OCI-LY7 (cell line): ENCODE measurements around the gene NME9. TPM values are rescaled to one million over a fixed set of nuclear protein-coding genes. Genes with fewer than 3 reads are reported as not detected.
"Not testable (repeated sequence)": the region's sequence is repeated elsewhere in the genome, so short reads cannot be mapped to it uniquely, and the experiment has no call there.

ENCODE experiments used
- BruUV-seq: library from RNA; stranded (reverse); fragments of 400-500 nt; replicated peaks from 2 replicates; lab custom pipeline; 2021; lab: Mats Ljungman, UMichigan
- CTCF ChIA-PET: fragments of 300-600 bp; sonication (Branson Sonifier 250); formaldehyde crosslinking; loops from one replicate; lab custom pipeline; 2022; ENCODE audit warnings: antibody characterized with exemption; ENCODE audit not compliant: unreplicated experiment; lab: Charles Lee
- POLR2A ChIA-PET: fragments of 300-600 bp; sonication (Branson Sonifier 250); formaldehyde crosslinking; loops from one replicate; lab custom pipeline; 2022; ENCODE audit warnings: antibody characterized with exemption; lab: Charles Lee
- DNase-seq: peaks from one replicate; pipeline ENCODE4 v3.0.0-alpha.2; 2015; ENCODE audit warnings: low spot score
- H2AFZ ChIP-seq: fragments of 200-600 bp; sonication (generic), shearing (Covaris generic); 2 replicates; pipeline ENCODE4 v1.6.1; 2014; ENCODE audit warnings: mild to moderate bottlenecking, antibody characterized with exemption, low read length, moderate library complexity
- H3K27ac ChIP-seq: fragments of 200-600 bp; sonication (generic); 2 replicates; pipeline ENCODE4 v1.5.1; 2014; ENCODE audit warnings: mixed run types, low read depth, mild to moderate bottlenecking, moderate library complexity, low read length, inconsistent platforms; ENCODE audit not compliant: poor library complexity, severe bottlenecking
- H3K36me3 ChIP-seq: fragments of 200-600 bp; sonication (generic); 2 replicates; pipeline ENCODE4 v1.6.1; 2014; ENCODE audit warnings: mild to moderate bottlenecking, antibody characterized with exemption, low read length, moderate library complexity, mixed read lengths; ENCODE audit not compliant: insufficient read depth
- H3K4me1 ChIP-seq: fragments of 200-600 bp; sonication (generic); 2 replicates; pipeline ENCODE4 v1.5.1; 2014; ENCODE audit warnings: mild to moderate bottlenecking, low read length; ENCODE audit not compliant: insufficient read depth, poor library complexity, severe bottlenecking
- H3K4me2 ChIP-seq: fragments of 200-600 bp; sonication (generic); 2 replicates; pipeline ENCODE4 v1.6.1; 2014; ENCODE audit warnings: mild to moderate bottlenecking, low read length
- H3K4me3 ChIP-seq: fragments of 200-600 bp; sonication (generic); 2 replicates; pipeline ENCODE4 v1.5.1; 2014; ENCODE audit warnings: mild to moderate bottlenecking, low read depth, low read length; ENCODE audit not compliant: poor library complexity, severe bottlenecking
- H3K79me2 ChIP-seq: fragments of 200-600 bp; sonication (generic); 2 replicates; pipeline ENCODE4 v1.6.1; 2016; ENCODE audit warnings: low read depth, mild to moderate bottlenecking, low read length, moderate library complexity, mixed read lengths; ENCODE audit not compliant: insufficient read depth
- H3K9me2 ChIP-seq: fragments of 200-600 bp; sonication (generic); 2 replicates; pipeline ENCODE4 v1.6.1; 2016; ENCODE audit warnings: mild to moderate bottlenecking, low read length, mixed read lengths; ENCODE audit not compliant: insufficient read depth
- H3K9me3 ChIP-seq: fragments of 200-600 bp; sonication (generic); 2 replicates; pipeline ENCODE4 v1.6.1; 2014; ENCODE audit warnings: mild to moderate bottlenecking, mixed run types, low read length, mixed read lengths
- H4K20me1 ChIP-seq: fragments of 200-600 bp; sonication (generic); 2 replicates; pipeline ENCODE4 v1.6.1; 2014; ENCODE audit warnings: mild to moderate bottlenecking, antibody characterized with exemption, low read length, moderate library complexity, mixed read lengths; ENCODE audit not compliant: insufficient read depth
- EZH2phosphoT487 ChIP-seq: fragments of 200-600 bp; sonication (generic); IDR thresholded peaks from 2 replicates; pipeline ENCODE4 v1.6.1; 2018; ENCODE audit warnings: low read depth, borderline replicate concordance, mild to moderate bottlenecking, mixed run types, antibody characterized with exemption, low read length, moderate library complexity, mixed read lengths
- intact Hi-C: fragments of 100-400 bp; cut with micrococcal nuclease; formaldehyde crosslinking; loops from one replicate; pipeline ENCODE4 v1.10.0; 2022; ENCODE audit not compliant: unreplicated experiment
- total RNA-seq, 2 experiments: library from RNA; depleted of rRNA in 1 of 2; stranded (reverse); fragments of >200 nt in 1 of 2; shearing (Covaris generic) in 1 of 2; gene quantifications; 2 replicates each; pipeline ENCODE4 v1.2.3, GENCODE V29; 2014 to 2022
- TF ChIP-seq, protein P1 (sequence below): fragments of 200-600 bp; sonication (generic); conservative IDR thresholded peaks from 2 replicates; pipeline ENCODE4 v1.5.1; 2014; ENCODE audit warnings: mild to moderate bottlenecking, antibody characterized with exemption, low read length, moderate library complexity, mixed read lengths

Gene NME9
- total RNA-seq, 2 experiments from 2014 or later: not detected

DNA sequence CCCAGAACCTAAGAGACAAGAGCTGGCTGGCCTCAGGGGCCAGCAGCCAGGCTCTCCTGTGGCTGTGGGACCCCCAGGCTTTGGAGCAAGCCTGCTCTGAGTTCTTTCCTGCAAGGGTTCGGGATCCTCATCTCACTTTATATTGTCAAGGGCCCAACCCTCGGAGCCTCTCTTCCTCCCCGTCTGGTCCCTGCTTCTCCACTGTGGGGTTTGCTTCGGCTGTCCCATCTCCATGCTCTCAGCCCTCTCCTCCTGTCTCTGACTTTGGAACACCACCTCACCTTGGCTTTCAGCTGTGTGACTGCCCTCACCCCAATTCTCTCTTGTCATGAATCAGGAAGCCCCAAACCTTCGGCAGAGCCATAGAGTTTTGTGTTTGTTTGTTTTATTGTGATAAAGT is 48.7 kb upstream of the NME9 start:
- H3K9me3 ChIP-seq: no peaks in the 10 kb centered on the region
- intact Hi-C loops: no loop called here
- ChIA-PET POLR2A (no interaction called here), CTCF (no interaction called here)
- DNase-seq: no peak
- H3K27ac ChIP-seq: no peak overlapping the region
- BruUV-seq: no TSS peak
- TF ChIP-seq EZH2phosphoT487: no peak
- TF ChIP-seq, protein P1, sequence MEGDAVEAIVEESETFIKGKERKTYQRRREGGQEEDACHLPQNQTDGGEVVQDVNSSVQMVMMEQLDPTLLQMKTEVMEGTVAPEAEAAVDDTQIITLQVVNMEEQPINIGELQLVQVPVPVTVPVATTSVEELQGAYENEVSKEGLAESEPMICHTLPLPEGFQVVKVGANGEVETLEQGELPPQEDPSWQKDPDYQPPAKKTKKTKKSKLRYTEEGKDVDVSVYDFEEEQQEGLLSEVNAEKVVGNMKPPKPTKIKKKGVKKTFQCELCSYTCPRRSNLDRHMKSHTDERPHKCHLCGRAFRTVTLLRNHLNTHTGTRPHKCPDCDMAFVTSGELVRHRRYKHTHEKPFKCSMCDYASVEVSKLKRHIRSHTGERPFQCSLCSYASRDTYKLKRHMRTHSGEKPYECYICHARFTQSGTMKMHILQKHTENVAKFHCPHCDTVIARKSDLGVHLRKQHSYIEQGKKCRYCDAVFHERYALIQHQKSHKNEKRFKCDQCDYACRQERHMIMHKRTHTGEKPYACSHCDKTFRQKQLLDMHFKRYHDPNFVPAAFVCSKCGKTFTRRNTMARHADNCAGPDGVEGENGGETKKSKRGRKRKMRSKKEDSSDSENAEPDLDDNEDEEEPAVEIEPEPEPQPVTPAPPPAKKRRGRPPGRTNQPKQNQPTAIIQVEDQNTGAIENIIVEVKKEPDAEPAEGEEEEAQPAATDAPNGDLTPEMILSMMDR: no peak
- H3K9me2 ChIP-seq: no peaks in the 10 kb centered on the region
- no peak overlapping the region for H3K4me3 ChIP-seq
- no peaks in the 10 kb centered on the region for H4K20me1 ChIP-seq
- H3K36me3 ChIP-seq: no peaks in the 10 kb centered on the region
- H3K4me2 ChIP-seq: no peak overlapping the region
- no peaks in the 10 kb centered on the region for H3K79me2 ChIP-seq
- no peaks in the 10 kb centered on the region for H3K4me1 ChIP-seq
- no peak overlapping the region for H2AFZ ChIP-seq

DNA sequence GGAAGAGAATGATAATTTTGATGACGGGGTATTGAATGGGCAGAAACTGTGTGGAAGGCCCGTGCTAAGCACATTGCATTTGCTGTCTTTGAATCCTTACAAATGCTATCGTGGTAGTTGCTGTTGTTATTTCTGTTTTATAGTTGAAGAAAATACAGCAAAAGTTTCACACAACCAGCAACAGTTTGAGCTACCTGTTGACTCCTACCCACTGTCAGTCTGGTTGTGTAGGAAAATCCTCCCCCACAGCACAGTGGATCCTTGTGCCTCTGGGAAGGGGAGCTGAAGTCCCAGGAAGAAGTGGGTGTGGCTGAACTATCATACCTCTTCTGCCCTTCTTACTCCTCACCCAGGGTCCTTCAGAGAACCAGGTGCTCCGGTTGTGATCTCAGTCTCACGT is 48.2 kb upstream of the NME9 start:
- H3K27ac ChIP-seq: no peak overlapping the region
- H3K4me1 ChIP-seq: no peaks in the 10 kb centered on the region
- no peak overlapping the region for H3K4me2 ChIP-seq
- no peaks in the 10 kb centered on the region for H4K20me1 ChIP-seq
- H3K36me3 ChIP-seq: no peaks in the 10 kb centered on the region
- ChIA-PET POLR2A (no interaction called here), CTCF (no interaction called here)
- no TSS peak for BruUV-seq
- H2AFZ ChIP-seq: 0 out of 2 replicates have a peak overlapping the region, but pooled peaks have one; percentile 7
- no peaks in the 10 kb centered on the region for H3K9me2 ChIP-seq
- H3K4me3 ChIP-seq: no peak overlapping the region
- intact Hi-C loops: no loop called here
- no peaks in the 10 kb centered on the region for H3K9me3 ChIP-seq
- TF ChIP-seq, protein P1: no peak
- TF ChIP-seq EZH2phosphoT487: no peak
- DNase-seq: no peak
- no peaks in the 10 kb centered on the region for H3K79me2 ChIP-seq

GRCh38 chr3:138377212-138377611 is 47.6 kb upstream of the NME9 start:
- intact Hi-C loops, BruUV-seq, H3K27ac ChIP-seq, CTCF ChIA-PET, H3K4me2 ChIP-seq, DNase-seq, H4K20me1 ChIP-seq, H3K9me2 ChIP-seq, H3K4me3 ChIP-seq, H2AFZ ChIP-seq, H3K79me2 ChIP-seq, H3K9me3 ChIP-seq, H3K36me3 ChIP-seq, H3K4me1 ChIP-seq: not testable (repeated sequence)
- POLR2A ChIA-PET: interaction anchor here (0.5 kb wide), 1 partner anchor 37 kb away, joined by 3 read pairs; no protein-coding TSS in a partner anchor
